IMR-90 (cell line): ENCODE data around the gene FMN2. TPM values are rescaled to one million over a fixed set of nuclear protein-coding genes. Genes with fewer than 3 reads are reported as not detected.
A peak's percentile ranks its signal among the peaks of the same experiment; 100 is the strongest.

Source experiments
- ATAC-seq: fragments of 200-7000 bp; cut with Tn5 transposase; 2 replicates; pipeline ENCODE4 v1.9.1; 2020; ENCODE audit warnings: low read depth, mild to moderate bottlenecking, moderate library complexity
- BruUV-seq: library from RNA; stranded (reverse); fragments of 400-500 nt; replicated peaks from 2 replicates; lab custom pipeline; 2021; lab: Mats Ljungman, UMichigan
- CTCF ChIA-PET: fragments of 300-600 bp; formaldehyde crosslinking; extraction: SDS; loops from one replicate; lab custom pipeline; 2021; ENCODE audit warnings: antibody characterized with exemption; lab: Yijun Ruan, JAX
- POLR2A ChIA-PET: fragments of 300-600 bp; sonication (Branson Sonifier 250); formaldehyde crosslinking; loops from one replicate; lab custom pipeline; 2022; ENCODE audit warnings: antibody characterized with exemption; ENCODE audit not compliant: unreplicated experiment; lab: Charles Lee
- DNase-seq: peaks from one replicate; pipeline ENCODE4 v3.0.0; 2013
- H2AFZ ChIP-seq: replicated peaks from 2 replicates; pipeline ENCODE3; 2013; ENCODE audit warnings: low read length, mild to moderate bottlenecking; ENCODE audit not compliant: poor library complexity
- H2AK5ac ChIP-seq: 2 replicates; pipeline ENCODE4 v1.6.1; 2013; ENCODE audit warnings: low read depth, low read length, inconsistent platforms
- H2AK9ac ChIP-seq: replicated peaks from 2 replicates; pipeline ENCODE3; 2013; ENCODE audit warnings: mild to moderate bottlenecking, low read depth, low read length, moderate library complexity; ENCODE audit not compliant: poor library complexity
- H2BK120ac ChIP-seq: 2 replicates; pipeline ENCODE4 v1.6.1; 2013; ENCODE audit warnings: low read depth, low read length, inconsistent platforms
- H2BK15ac ChIP-seq: 3 replicates; pipeline ENCODE4 v1.6.1; 2013; ENCODE audit warnings: low read depth, low read length, inconsistent platforms
- H2BK20ac ChIP-seq: 2 replicates; pipeline ENCODE4 v1.6.1; 2013; ENCODE audit warnings: low read depth, mild to moderate bottlenecking, inconsistent platforms, low read length, moderate library complexity
- H2BK5ac ChIP-seq: 2 replicates; pipeline ENCODE4 v1.6.1; 2013; ENCODE audit warnings: mild to moderate bottlenecking, low read depth, low read length, inconsistent platforms; ENCODE audit not compliant: poor library complexity, severe bottlenecking
- H3K14ac ChIP-seq: replicated peaks from 2 replicates; pipeline ENCODE4 v1.6.1; 2013; ENCODE audit warnings: low read depth, low read length, inconsistent platforms
- H3K18ac ChIP-seq: 2 replicates; pipeline ENCODE4 v1.6.1; 2013; ENCODE audit warnings: low read depth, low read length, control low read depth
- H3K23ac ChIP-seq: 2 replicates; pipeline ENCODE4 v1.6.1; 2013; ENCODE audit warnings: low read depth, low read length, inconsistent platforms
- H3K27ac ChIP-seq: 2 replicates; pipeline ENCODE4 v1.5.1; 2013; ENCODE audit warnings: mild to moderate bottlenecking, control low read depth, low read length; ENCODE audit not compliant: insufficient read depth
- H3K27me3 ChIP-seq: 2 replicates; pipeline ENCODE4 v1.6.1; 2013; ENCODE audit warnings: low read length; ENCODE audit not compliant: control insufficient read depth, insufficient read depth
- H3K36me3 ChIP-seq: 2 replicates; pipeline ENCODE4 v1.6.1; 2013; ENCODE audit warnings: low read length, mixed read lengths; ENCODE audit not compliant: control insufficient read depth, insufficient read depth
- H3K4ac ChIP-seq: 2 replicates; pipeline ENCODE4 v1.6.1; 2013; ENCODE audit warnings: low read depth, low read length, inconsistent platforms
- H3K4me1 ChIP-seq: 2 replicates; pipeline ENCODE4 v1.6.1; 2013; ENCODE audit warnings: low read length, mixed read lengths; ENCODE audit not compliant: control insufficient read depth, insufficient read depth
- H3K4me2 ChIP-seq: 2 replicates; pipeline ENCODE4 v1.6.1; 2013; ENCODE audit warnings: low read depth, mild to moderate bottlenecking, control low read depth, low read length, moderate library complexity
- H3K4me3 ChIP-seq: 2 replicates; pipeline ENCODE4 v1.5.1; 2013; ENCODE audit warnings: low read depth, mild to moderate bottlenecking, control low read depth, low read length, moderate library complexity; ENCODE audit not compliant: insufficient read depth
- H3K56ac ChIP-seq: 2 replicates; pipeline ENCODE4 v1.6.1; 2013; ENCODE audit warnings: low read length, inconsistent platforms; ENCODE audit not compliant: insufficient read depth; ENCODE audit errors: extremely low read depth
- H3K79me1 ChIP-seq, 2 experiments: 2 replicates each; pipeline ENCODE4 v1.6.1; 2013; ENCODE audit warnings: low read length in 2 of 2, inconsistent platforms in 1 of 2, low read depth in 1 of 2
- H3K9ac ChIP-seq: 2 replicates; pipeline ENCODE4 v1.6.1; 2013; ENCODE audit warnings: low read depth, low read length, control low read depth
- H3K9me1 ChIP-seq: 2 replicates; pipeline ENCODE4 v1.6.1; 2013; ENCODE audit warnings: low read length, inconsistent platforms; ENCODE audit not compliant: insufficient read depth
- H3K9me3 ChIP-seq: 2 replicates; pipeline ENCODE4 v1.6.1; 2013; ENCODE audit warnings: low read length; ENCODE audit not compliant: control insufficient read depth, insufficient read depth
- H4K20me1 ChIP-seq: 2 replicates; pipeline ENCODE4 v1.6.1; 2013; ENCODE audit warnings: low read length, inconsistent platforms; ENCODE audit not compliant: insufficient read depth
- H4K5ac ChIP-seq: 2 replicates; pipeline ENCODE4 v1.6.1; 2013; ENCODE audit warnings: mild to moderate bottlenecking, low read depth, low read length, control low read depth
- H4K8ac ChIP-seq, 2 experiments: 2 replicates each; pipeline ENCODE4 v1.6.1; 2013; ENCODE audit warnings: low read depth in 2 of 2, low read length in 2 of 2, control low read depth in 1 of 2, inconsistent platforms in 1 of 2
- H4K91ac ChIP-seq: 2 replicates; pipeline ENCODE4 v1.6.1; 2013; ENCODE audit warnings: low read depth, low read length, inconsistent platforms; ENCODE audit not compliant: insufficient read depth
- BHLHE40 ChIP-seq: fragments of 150-350 bp; IDR thresholded peaks from 2 replicates; pipeline ENCODE4 v1.6.1; 2016; ENCODE audit warnings: mild to moderate bottlenecking, low read depth, low read length
- CEBPB ChIP-seq: IDR thresholded peaks from 2 replicates; pipeline ENCODE4 v1.6.1; 2012; ENCODE audit warnings: low read depth, low read length, improper control_type of control experiment
- CHD1 ChIP-seq: IDR thresholded peaks from 2 replicates; pipeline ENCODE4 v1.6.1; 2012; ENCODE audit warnings: low read depth, low read length, improper control_type of control experiment
- CTCF ChIP-seq: conservative IDR thresholded peaks from 2 replicates; pipeline ENCODE4 v1.5.1; 2012; ENCODE audit warnings: mild to moderate bottlenecking, low read depth, low read length, improper control_type of control experiment
- ELK1 ChIP-seq: fragments of 150-350 bp; IDR thresholded peaks from 2 replicates; pipeline ENCODE4 v1.6.1; 2016; ENCODE audit warnings: low read depth, mild to moderate bottlenecking, low read length, moderate library complexity, borderline replicate concordance
- FOS ChIP-seq: fragments of 150-350 bp; IDR thresholded peaks from 2 replicates; pipeline ENCODE4 v1.6.1; 2016; ENCODE audit warnings: low read depth, low read length
- MAFK ChIP-seq: IDR thresholded peaks from 2 replicates; pipeline ENCODE4 v1.6.1; 2012; ENCODE audit warnings: low read depth, low read length, improper control_type of control experiment
- MAZ ChIP-seq: IDR thresholded peaks from 2 replicates; pipeline ENCODE4 v1.6.1; 2012; ENCODE audit warnings: low read depth, mild to moderate bottlenecking, low read length, improper control_type of control experiment, moderate library complexity, borderline replicate concordance
- MXI1 ChIP-seq: IDR thresholded peaks from 2 replicates; pipeline ENCODE4 v1.6.1; 2012; ENCODE audit warnings: low read depth, mild to moderate bottlenecking, low read length, moderate library complexity, borderline replicate concordance
- NFE2L2 ChIP-seq: fragments of 150-350 bp; IDR thresholded peaks from 2 replicates; pipeline ENCODE4 v1.6.1; 2016; ENCODE audit warnings: low read depth, mild to moderate bottlenecking, low read length
- POLR2A ChIP-seq: IDR thresholded peaks from 2 replicates; pipeline ENCODE4 v1.6.1; 2012; ENCODE audit warnings: mild to moderate bottlenecking, low read depth, low read length
- RAD21 ChIP-seq: IDR thresholded peaks from 2 replicates; pipeline ENCODE4 v1.6.1; 2012; ENCODE audit warnings: low read length, improper control_type of control experiment
- RCOR1 ChIP-seq: IDR thresholded peaks from 2 replicates; pipeline ENCODE4 v1.6.1; 2012; ENCODE audit warnings: mild to moderate bottlenecking, low read length, improper control_type of control experiment; ENCODE audit not compliant: insufficient replicate concordance
- RFX5 ChIP-seq: IDR thresholded peaks from 2 replicates; pipeline ENCODE4 v1.8.0; 2012; ENCODE audit warnings: low read depth, mild to moderate bottlenecking, low read length, moderate library complexity
- SMC3 ChIP-seq: fragments of 150-350 bp; IDR thresholded peaks from 2 replicates; pipeline ENCODE4 v1.6.1; 2016; ENCODE audit warnings: low read depth, mild to moderate bottlenecking, antibody characterized with exemption, low read length, moderate library complexity
- USF2 ChIP-seq: fragments of 150-350 bp; IDR thresholded peaks from 2 replicates; pipeline ENCODE4 v1.6.1; 2017; ENCODE audit warnings: mild to moderate bottlenecking, antibody characterized with exemption, low read length, low read depth
- WGBS, 2 experiments: methylation state at CpG; one replicate each; pipeline versions ENCODE4 v1.1.5 to v1.1.7; 2013; ENCODE audit warnings: missing lambda C conversion rate in 2 of 2; ENCODE audit not compliant: insufficient read length in 1 of 2; ENCODE audit errors: extremely low coverage in 2 of 2; 5-methylcytosine and 5-hydroxymethylcytosine counted together
- dilution Hi-C: fragments of 300-500 bp; cut with HindIII; formaldehyde crosslinking; loops from one replicate; pipeline ENCODE4 v1.14.3; 2018; ENCODE audit warnings: low sequenced_read_pairs; ENCODE audit not compliant: unreplicated experiment
- in situ Hi-C: fragments of 300-500 bp; cut with MboI; formaldehyde crosslinking; loops from 3 replicates; pipeline ENCODE4 v1.14.3; 2019; ENCODE audit warnings: low sequenced_read_pairs, inconsistent platforms, mixed read lengths
- intact Hi-C: fragments of 100-400 bp; cut with micrococcal nuclease; formaldehyde crosslinking; loops from 2 replicates; pipeline ENCODE4 v1.10.0; 2022
- polyA plus RNA-seq, 3 experiments: library from polyadenylated mRNA; depleted of rRNA; stranded (reverse); fragments of >200 nt; gene quantifications; 2 replicates each; pipeline ENCODE4 v1.2.3, GENCODE V29; 2012; ENCODE audit warnings: low replicate concordance in 1 of 3
- total RNA-seq: library from RNA; depleted of rRNA; stranded (reverse); fragments of >200 nt; gene quantifications from 2 replicates; pipeline ENCODE4 v1.2.3, GENCODE V29; 2012

FMN2 gene
- total and polyA plus RNA-seq, 2 of the 4 experiments (the other 2 are of a cell fraction), result 29.0 to 35.8 TPM

- no CpG with 5 or more reads among the region's 4 CpGs for WGBS, 2 experiments
- Histone ChIP-seq H3K4me2 (no peak overlapping the region), H3K9ac (no peak overlapping the region), H3K56ac (no peak overlapping the region), H3K4ac (peak overlapping the region; percentile 17), H3K4me1 (peaks cover 12% of the 10 kb centered on the region), H3K79me1 (peaks cover 10 to 31% of the 10 kb centered on the region in 2 experiments), H4K91ac (peak overlapping the region; percentile 22; the same call in 1 of the 2 replicates), H2AFZ (no peak overlapping the region), H3K14ac (peak overlapping the region; percentile 50), H3K9me1 (peaks cover 8% of the 10 kb centered on the region; the same call in 1 of the 2 replicates), H3K18ac (peak overlapping the region; percentile 37; the same call in 1 of the 2 replicates), H2BK20ac (0 out of 2 replicates have a peak overlapping the region, but pooled peaks have one; percentile 2), H2BK120ac (peak overlapping the region; percentile 45; the same call in 1 of the 2 replicates), H3K9me3 (no peaks in the 10 kb centered on the region), H3K4me3 (no peak overlapping the region), H3K36me3 (no peaks in the 10 kb centered on the region), H2BK5ac (no peak overlapping the region), H4K8ac (peak overlapping the region; percentile 12 to 27; a peak in 1 of 4 replicates), H4K5ac (peak overlapping the region; percentile 57; the same call in 1 of the 2 replicates), H4K20me1 (no peaks in the 10 kb centered on the region), H2AK9ac (no peak overlapping the region), H2BK15ac (0 out of 3 replicates have a peak overlapping the region, but pooled peaks have one; percentile 1), H3K23ac (no peak overlapping the region), H3K27me3 (no peaks in the 10 kb centered on the region), H3K27ac (no peak overlapping the region), H2AK5ac (no peak overlapping the region)
- dilution Hi-C loops, result no loop called here
- TF ChIP-seq MXI1 (no peak), CHD1 (no peak), CEBPB (no peak), MAFK (no peak), BHLHE40 (no peak), RFX5 (no peak), RAD21 (no peak), NFE2L2 (no peak), RCOR1 (no peak), MAZ (no peak), POLR2A (no peak), SMC3 (no peak), ELK1 (no peak), USF2 (no peak), CTCF (no peak), FOS (no peak)
- ChIA-PET CTCF (no interaction called here), POLR2A (no interaction called here)
- intact Hi-C loops, result no loop called here
- DNase-seq, result no peak
- no peak for ATAC-seq
- no TSS peak for BruUV-seq
- in situ Hi-C loops, result no loop called here
Measured at GRCh38 chr1:240401731-240402130, 310.0 kb downstream of the FMN2 start.
